Lower leg skin (tissue), 3 donors: ENCODE measurements around the gene RNF19B.

Experiments used
- CTCF ChIP-seq, 3 donors: fragments of 450-650 bp; IDR thresholded peaks; one replicate each; pipeline ENCODE4 v1.5.1; 2016; ENCODE audit warnings: antibody characterized with exemption in 3 of 3, mild to moderate bottlenecking in 3 of 3, moderate library complexity in 2 of 3
- POLR2A ChIP-seq, 2 donors: fragments of 450-650 bp; IDR thresholded peaks; one replicate each; pipeline ENCODE4 v1.6.1; 2016 to 2017; ENCODE audit warnings: antibody characterized with exemption in 2 of 2, mild to moderate bottlenecking in 1 of 2, moderate library complexity in 1 of 2

GRCh38 chr1:33000427-33001026 lies 35.9 kb upstream of the RNF19B start:
- no peak for TF ChIP-seq CTCF (IDR thresholded peaks at IDR 0.05)
- no peak for TF ChIP-seq POLR2A (IDR thresholded peaks at IDR 0.05)
